ENCODE results near the gene RNF224. TPM values are rescaled to one million over a fixed set of nuclear protein-coding genes. Genes with fewer than 3 reads are reported as not detected.
A peak's percentile ranks its signal among the peaks of the same experiment; 100 is the strongest.

RNF224 gene
- total and polyA plus RNA-seq, 2 of the 13 experiments (the other 11 are each of a cell fraction or from before 2014, with no cell fraction given): 0.09 TPM; not detected in 1

DNA sequence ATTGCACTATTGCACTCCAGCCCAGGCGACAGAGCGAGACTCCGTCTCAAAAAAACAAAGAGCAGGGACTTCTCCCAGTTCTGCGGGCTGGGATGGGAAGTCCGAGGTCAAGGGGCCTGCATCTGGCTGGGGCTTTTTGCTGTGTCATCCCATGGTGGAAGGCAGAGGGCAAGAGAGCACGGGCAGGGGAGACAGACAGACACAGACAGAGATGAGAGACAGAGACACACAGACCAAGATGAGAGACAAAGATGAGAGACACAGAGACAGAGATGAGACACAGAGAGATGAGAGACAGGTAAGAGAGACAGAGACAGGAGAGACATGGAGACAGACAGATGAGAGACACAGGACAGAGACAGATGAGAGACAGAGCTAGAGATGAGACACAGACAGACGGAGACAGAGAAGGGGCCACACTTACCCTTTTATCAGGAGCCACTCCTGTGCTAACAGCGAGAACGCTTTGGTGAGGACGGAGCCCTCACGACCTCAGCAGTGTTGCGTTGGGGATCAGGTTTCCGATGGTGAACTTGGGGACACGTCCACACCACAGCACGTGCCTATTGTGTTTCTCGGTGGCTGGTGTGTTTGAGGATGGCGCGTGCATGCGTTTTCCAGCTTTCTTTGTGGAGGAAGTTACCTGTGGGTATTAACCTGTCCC lies 41.4 kb downstream of the RNF224 start:
- ATAC-seq: no peak; the same call in 2 of the 3 replicates
- Histone ChIP-seq H3K27ac (ENCODE audit: extremely low read length, insufficient read depth, low read length) (peak overlapping the region; percentile 63), H3K9ac (ENCODE audit: insufficient read depth, low read depth, low read length) (no peak overlapping the region), H3K36me3 (replicated peaks in 1 of 2; ENCODE audit: control insufficient read depth in 1 of 2, insufficient read depth in 2 of 2, low read length in 2 of 2) (peaks cover 20 to 39% of the 10 kb centered on the region in 2 experiments; a peak in 4 of 5 replicates), H3K9me3 (ENCODE audit: low read length) (no peaks in the 10 kb centered on the region), H3K4me1 (ENCODE audit: insufficient read depth, low read length) (peaks cover 19% of the 10 kb centered on the region), H3K27me3 (ENCODE audit: control insufficient read depth in 1 of 2, insufficient read depth in 2 of 2, low read length in 2 of 2) (no peaks in the 10 kb centered on the region), H3K79me2 (ENCODE audit: insufficient read depth, low read length) (no peaks in the 10 kb centered on the region), H3K4me2 (ENCODE audit: low read depth, low read length) (no peak overlapping the region), H3K4me3 (replicated peaks in 1 of 3; ENCODE audit: insufficient read depth in 1 of 3, low read depth in 2 of 3, low read length in 3 of 3) (no peak overlapping the region), H4K20me1 (ENCODE audit: insufficient read depth, low read length) (no peaks in the 10 kb centered on the region; the same call in 1 of the 2 replicates), H2AFZ (ENCODE audit: low read length) (no peak overlapping the region)
- no peak for FAIRE-seq
- TF ChIP-seq, protein P1, sequence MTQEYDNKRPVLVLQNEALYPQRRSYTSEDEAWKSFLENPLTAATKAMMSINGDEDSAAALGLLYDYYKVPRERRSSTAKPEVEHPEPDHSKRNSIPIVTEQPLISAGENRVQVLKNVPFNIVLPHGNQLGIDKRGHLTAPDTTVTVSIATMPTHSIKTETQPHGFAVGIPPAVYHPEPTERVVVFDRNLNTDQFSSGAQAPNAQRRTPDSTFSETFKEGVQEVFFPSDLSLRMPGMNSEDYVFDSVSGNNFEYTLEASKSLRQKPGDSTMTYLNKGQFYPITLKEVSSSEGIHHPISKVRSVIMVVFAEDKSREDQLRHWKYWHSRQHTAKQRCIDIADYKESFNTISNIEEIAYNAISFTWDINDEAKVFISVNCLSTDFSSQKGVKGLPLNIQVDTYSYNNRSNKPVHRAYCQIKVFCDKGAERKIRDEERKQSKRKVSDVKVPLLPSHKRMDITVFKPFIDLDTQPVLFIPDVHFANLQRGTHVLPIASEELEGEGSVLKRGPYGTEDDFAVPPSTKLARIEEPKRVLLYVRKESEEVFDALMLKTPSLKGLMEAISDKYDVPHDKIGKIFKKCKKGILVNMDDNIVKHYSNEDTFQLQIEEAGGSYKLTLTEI (CRISPR knock-in tag; conservative IDR thresholded peaks at IDR 0.05): no peak
- peak in 1 of 2 experiments; percentile 32; a peak in 2 of 4 replicates for TF ChIP-seq MAFK (conservative IDR thresholded peaks at IDR 0.05 in 1 of 2, IDR thresholded peaks at IDR 0.05 in 1 of 2; ENCODE audit: low read length in 2 of 2)
- peak; percentile 41; the same call in 1 of the 2 replicates for TF ChIP-seq NR2F6 (IDR thresholded peaks at IDR 0.05)
- no peak for TF ChIP-seq NR2F6 (CRISPR knock-in tag; IDR thresholded peaks at IDR 0.05)
- peak; percentile 65; the same call in 1 of the 2 replicates for TF ChIP-seq ZNF441 (CRISPR knock-in tag; IDR thresholded peaks at IDR 0.05; ENCODE audit: borderline replicate concordance)
- TF ChIP-seq ZNF451 (CRISPR knock-in tag; IDR thresholded peaks at IDR 0.05): no peak
- TF ChIP-seq, protein P2, sequence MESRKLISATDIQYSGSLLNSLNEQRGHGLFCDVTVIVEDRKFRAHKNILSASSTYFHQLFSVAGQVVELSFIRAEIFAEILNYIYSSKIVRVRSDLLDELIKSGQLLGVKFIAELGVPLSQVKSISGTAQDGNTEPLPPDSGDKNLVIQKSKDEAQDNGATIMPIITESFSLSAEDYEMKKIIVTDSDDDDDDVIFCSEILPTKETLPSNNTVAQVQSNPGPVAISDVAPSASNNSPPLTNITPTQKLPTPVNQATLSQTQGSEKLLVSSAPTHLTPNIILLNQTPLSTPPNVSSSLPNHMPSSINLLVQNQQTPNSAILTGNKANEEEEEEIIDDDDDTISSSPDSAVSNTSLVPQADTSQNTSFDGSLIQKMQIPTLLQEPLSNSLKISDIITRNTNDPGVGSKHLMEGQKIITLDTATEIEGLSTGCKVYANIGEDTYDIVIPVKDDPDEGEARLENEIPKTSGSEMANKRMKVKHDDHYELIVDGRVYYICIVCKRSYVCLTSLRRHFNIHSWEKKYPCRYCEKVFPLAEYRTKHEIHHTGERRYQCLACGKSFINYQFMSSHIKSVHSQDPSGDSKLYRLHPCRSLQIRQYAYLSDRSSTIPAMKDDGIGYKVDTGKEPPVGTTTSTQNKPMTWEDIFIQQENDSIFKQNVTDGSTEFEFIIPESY (CRISPR knock-in tag; IDR thresholded peaks at IDR 0.05): peak; percentile 69
- TF ChIP-seq NFE2L2 (IDR thresholded peaks at IDR 0.05; ENCODE audit: low read length): peak; percentile 89
- TF ChIP-seq NFE2 (CRISPR knock-in tag; IDR thresholded peaks at IDR 0.05): peak; percentile 77; the same call in 1 of the 2 replicates
- no peak for TF ChIP-seq ZNF562 (CRISPR knock-in tag; IDR thresholded peaks at IDR 0.05; ENCODE audit: borderline replicate concordance)
- TF ChIP-seq ZNF317 (CRISPR knock-in tag; IDR thresholded peaks at IDR 0.05): no peak
- TF ChIP-seq, protein P3, sequence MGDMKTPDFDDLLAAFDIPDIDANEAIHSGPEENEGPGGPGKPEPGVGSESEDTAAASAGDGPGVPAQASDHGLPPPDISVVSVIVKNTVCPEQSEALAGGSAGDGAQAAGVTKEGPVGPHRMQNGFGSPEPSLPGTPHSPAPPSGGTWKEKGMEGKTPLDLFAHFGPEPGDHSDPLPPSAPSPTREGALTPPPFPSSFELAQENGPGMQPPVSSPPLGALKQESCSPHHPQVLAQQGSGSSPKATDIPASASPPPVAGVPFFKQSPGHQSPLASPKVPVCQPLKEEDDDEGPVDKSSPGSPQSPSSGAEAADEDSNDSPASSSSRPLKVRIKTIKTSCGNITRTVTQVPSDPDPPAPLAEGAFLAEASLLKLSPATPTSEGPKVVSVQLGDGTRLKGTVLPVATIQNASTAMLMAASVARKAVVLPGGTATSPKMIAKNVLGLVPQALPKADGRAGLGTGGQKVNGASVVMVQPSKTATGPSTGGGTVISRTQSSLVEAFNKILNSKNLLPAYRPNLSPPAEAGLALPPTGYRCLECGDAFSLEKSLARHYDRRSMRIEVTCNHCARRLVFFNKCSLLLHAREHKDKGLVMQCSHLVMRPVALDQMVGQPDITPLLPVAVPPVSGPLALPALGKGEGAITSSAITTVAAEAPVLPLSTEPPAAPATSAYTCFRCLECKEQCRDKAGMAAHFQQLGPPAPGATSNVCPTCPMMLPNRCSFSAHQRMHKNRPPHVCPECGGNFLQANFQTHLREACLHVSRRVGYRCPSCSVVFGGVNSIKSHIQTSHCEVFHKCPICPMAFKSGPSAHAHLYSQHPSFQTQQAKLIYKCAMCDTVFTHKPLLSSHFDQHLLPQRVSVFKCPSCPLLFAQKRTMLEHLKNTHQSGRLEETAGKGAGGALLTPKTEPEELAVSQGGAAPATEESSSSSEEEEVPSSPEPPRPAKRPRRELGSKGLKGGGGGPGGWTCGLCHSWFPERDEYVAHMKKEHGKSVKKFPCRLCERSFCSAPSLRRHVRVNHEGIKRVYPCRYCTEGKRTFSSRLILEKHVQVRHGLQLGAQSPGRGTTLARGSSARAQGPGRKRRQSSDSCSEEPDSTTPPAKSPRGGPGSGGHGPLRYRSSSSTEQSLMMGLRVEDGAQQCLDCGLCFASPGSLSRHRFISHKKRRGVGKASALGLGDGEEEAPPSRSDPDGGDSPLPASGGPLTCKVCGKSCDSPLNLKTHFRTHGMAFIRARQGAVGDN (CRISPR knock-in tag; IDR thresholded peaks at IDR 0.05): peak; percentile 26
- no peak for DNase-seq (ENCODE audit: low spot score)
- intact Hi-C loops (cut with micrococcal nuclease; ENCODE audit: unreplicated experiment): no loop called here
- in situ Hi-C loops (cut with HindIII; ENCODE audit: extremely low pct_ligation_motif_present, low pct_unique_long_range_greater_than_20kb): no loop called here
- POLR2A ChIA-PET: interaction anchor here (1.1 to 3.4 kb wide), 3 partner anchors 8 to 28 kb away, joined by 3 to 11 read pairs (median 11); partner anchors contain the start of genes TOR4A and TUBB4B
- no TSS peak for BruUV-seq (replicated peaks)
- CTCF ChIA-PET (ENCODE audit: low intra/inter-chr PET ratio, low total read pairs): no interaction called here
- 77% methylated on average over 19 of the region's 19 CpGs for WGBS (ENCODE audit: low lambda C conversion rate)
